H9 (cell line): ENCODE measurements around the gene NOX1. TPM values are rescaled to one million over a fixed set of nuclear protein-coding genes. Genes with fewer than 3 reads are reported as not detected.

Experiments used
- DNase-seq: peaks from one replicate; pipeline ENCODE4 v3.0.0-alpha.2; 2017
- H2AFZ ChIP-seq: one replicate; pipeline ENCODE4 v1.6.1; 2013; ENCODE audit warnings: mild to moderate bottlenecking, low read length, control low read depth, moderate library complexity
- H2AK5ac ChIP-seq: 2 replicates; pipeline ENCODE4 v1.6.1; 2013; ENCODE audit warnings: low read length, control low read depth, mixed read lengths; ENCODE audit not compliant: insufficient read length
- H2BK120ac ChIP-seq: one replicate; pipeline ENCODE4 v1.6.1; 2013; ENCODE audit warnings: low read depth, mild to moderate bottlenecking, low read length, control low read depth, inconsistent platforms; ENCODE audit not compliant: poor library complexity, severe bottlenecking
- H2BK12ac ChIP-seq: 2 replicates; pipeline ENCODE4 v1.6.1; 2013; ENCODE audit warnings: low read length, control low read depth, mixed read lengths, low read depth; ENCODE audit not compliant: insufficient read length
- H2BK15ac ChIP-seq: 2 replicates; pipeline ENCODE4 v1.6.1; 2013; ENCODE audit warnings: low read depth, low read length, control low read depth
- H2BK20ac ChIP-seq: one replicate; pipeline ENCODE4 v1.6.1; 2013; ENCODE audit warnings: low read depth, mild to moderate bottlenecking, low read length, control low read depth, inconsistent platforms; ENCODE audit not compliant: poor library complexity, severe bottlenecking
- H2BK5ac ChIP-seq: 2 replicates; pipeline ENCODE4 v1.6.1; 2013; ENCODE audit warnings: low read length, control low read depth, mixed read lengths; ENCODE audit not compliant: insufficient read length
- H3K14ac ChIP-seq: 2 replicates; pipeline ENCODE4 v1.6.1; 2013; ENCODE audit warnings: low read length, control low read depth; ENCODE audit not compliant: insufficient read depth
- H3K18ac ChIP-seq: 2 replicates; pipeline ENCODE4 v1.6.1; 2013; ENCODE audit warnings: low read depth, mild to moderate bottlenecking, mixed read lengths, low read length, control low read depth; ENCODE audit not compliant: insufficient read length
- H3K23ac ChIP-seq: 2 replicates; pipeline ENCODE4 v1.6.1; 2013; ENCODE audit warnings: low read length, control low read depth, mixed read lengths, low read depth; ENCODE audit not compliant: insufficient read length
- H3K23me2 ChIP-seq: 2 replicates; pipeline ENCODE4 v1.6.1; 2013; ENCODE audit warnings: low read depth, mild to moderate bottlenecking, mixed read lengths, low read length, control low read depth; ENCODE audit not compliant: insufficient read length, poor library complexity, severe bottlenecking
- H3K27ac ChIP-seq: 2 replicates; pipeline ENCODE4 v1.5.1; 2013; ENCODE audit warnings: low read length, control low read depth, mixed read lengths, low read depth; ENCODE audit not compliant: insufficient read length
- H3K27me3 ChIP-seq: 2 replicates; pipeline ENCODE4 v1.6.1; 2013; ENCODE audit warnings: low read length, control low read depth, inconsistent platforms; ENCODE audit not compliant: insufficient read depth
- H3K4ac ChIP-seq: 2 replicates; pipeline ENCODE4 v1.6.1; 2013; ENCODE audit warnings: low read depth, mild to moderate bottlenecking, control low read depth, inconsistent platforms, low read length, moderate library complexity
- H3K4me1 ChIP-seq: 2 replicates; pipeline ENCODE4 v1.6.1; 2013; ENCODE audit warnings: low read length, control low read depth, inconsistent platforms; ENCODE audit not compliant: insufficient read depth
- H3K4me2 ChIP-seq: 2 replicates; pipeline ENCODE4 v1.6.1; 2013; ENCODE audit warnings: low read length, control low read depth, mixed read lengths; ENCODE audit not compliant: insufficient read length, insufficient read depth
- H3K56ac ChIP-seq: 2 replicates; pipeline ENCODE4 v1.6.1; 2013; ENCODE audit warnings: low read depth, mild to moderate bottlenecking, mixed read lengths, low read length, control low read depth; ENCODE audit not compliant: insufficient read length
- H3K79me1 ChIP-seq: 2 replicates; pipeline ENCODE4 v1.6.1; 2013; ENCODE audit warnings: low read depth, mild to moderate bottlenecking, moderate library complexity, low read length, control low read depth, inconsistent platforms; ENCODE audit not compliant: insufficient read depth, poor library complexity, severe bottlenecking
- H3K79me2 ChIP-seq: 2 replicates; pipeline ENCODE4 v1.6.1; 2013; ENCODE audit warnings: low read length, control low read depth, inconsistent platforms; ENCODE audit not compliant: insufficient read depth
- H3K9ac ChIP-seq: 2 replicates; pipeline ENCODE4 v1.6.1; 2013; ENCODE audit warnings: low read length, control low read depth, mixed read lengths; ENCODE audit not compliant: insufficient read length; ENCODE audit errors: extremely low read depth
- H3K9me3 ChIP-seq: one replicate; pipeline ENCODE4 v1.6.1; 2013; ENCODE audit warnings: low read depth, low read length, inconsistent platforms; ENCODE audit not compliant: control insufficient read depth
- H3T11ph ChIP-seq: one replicate; pipeline ENCODE4 v1.6.1; 2013; ENCODE audit warnings: mild to moderate bottlenecking, low read length, control low read depth, inconsistent platforms
- H4K20me1 ChIP-seq: one replicate; pipeline ENCODE4 v1.6.1; 2013; ENCODE audit not compliant: control insufficient read depth, insufficient read length, insufficient read depth
- H4K5ac ChIP-seq: 2 replicates; pipeline ENCODE4 v1.6.1; 2013; ENCODE audit warnings: low read depth, mild to moderate bottlenecking, mixed read lengths, low read length, control low read depth; ENCODE audit not compliant: insufficient read length
- H4K8ac ChIP-seq: replicated peaks from 2 replicates; pipeline ENCODE4 v1.6.1; 2013; ENCODE audit warnings: low read length, control low read depth, mixed read lengths, low read depth; ENCODE audit not compliant: insufficient read length
- H4K91ac ChIP-seq: 2 replicates; pipeline ENCODE4 v1.6.1; 2013; ENCODE audit warnings: low read depth, mild to moderate bottlenecking, moderate library complexity, mixed read lengths, low read length, control low read depth; ENCODE audit not compliant: insufficient read length
- H3K27ac Mint-ChIP-seq, 3 experiments: 2 replicates in 2 of 3; 3 replicates in 1 of 3; pipeline ENCODE4 v1.8.0; 2020 to 2021; ENCODE audit warnings: mixed read lengths in 3 of 3, mild to moderate bottlenecking in 1 of 3, moderate library complexity in 1 of 3
- H3K27me3 Mint-ChIP-seq: 2 replicates; pipeline ENCODE4 v1.8.0; 2021; ENCODE audit warnings: low read depth, mild to moderate bottlenecking, moderate library complexity, mixed read lengths
- H3K36me3 Mint-ChIP-seq, 3 experiments: 2 replicates in 2 of 3; 3 replicates in 1 of 3; pipeline ENCODE4 v1.8.0; 2020 to 2021; ENCODE audit warnings: low read depth in 3 of 3, mixed read lengths in 3 of 3; ENCODE audit not compliant: insufficient read depth in 1 of 3
- H3K4me1 Mint-ChIP-seq, 2 experiments: 2 replicates each; pipeline ENCODE4 v1.8.0; 2020; ENCODE audit warnings: mixed read lengths in 2 of 2
- H3K4me3 Mint-ChIP-seq, 2 experiments: 2 replicates in 1 of 2; 3 replicates in 1 of 2; pipeline ENCODE4 v1.8.0; 2020 to 2021; ENCODE audit warnings: mild to moderate bottlenecking in 2 of 2, mixed read lengths in 2 of 2, moderate library complexity in 1 of 2
- H3K9me3 Mint-ChIP-seq, 2 experiments: 2 replicates in 1 of 2; 3 replicates in 1 of 2; pipeline ENCODE4 v1.8.0; 2020; ENCODE audit warnings: mild to moderate bottlenecking in 2 of 2, mixed read lengths in 2 of 2, moderate library complexity in 1 of 2
- WGBS: extraction: QIAGEN DNeasy Blood & Tissue Kit; methylation state at CpG from one replicate; pipeline ENCODE4 v1.1.7; 2013; ENCODE audit warnings: missing lambda C conversion rate, low lambda C conversion rate, mixed read lengths; ENCODE audit not compliant: insufficient read length; ENCODE audit errors: extremely low coverage; 5-methylcytosine and 5-hydroxymethylcytosine counted together
- total RNA-seq: library from RNA; stranded (reverse); gene quantifications from 2 replicates; pipeline ENCODE4 v1.2.1, GENCODE V29; 2021
- TF ChIP-seq, protein P1 (sequence below): fragments of 200-600 bp; sonication (generic); conservative IDR thresholded peaks from 3 replicates; pipeline ENCODE4 v1.8.0; 2021; ENCODE audit warnings: antibody characterized with exemption, mild to moderate bottlenecking

The NOX1 gene
- total RNA-seq, 1 experiment from 2014 or later, result not detected

GRCh38 chrX:100830143-100830542 is 44.0 kb downstream of the NOX1 start:
- no peak overlapping the region for H4K8ac ChIP-seq
- H3K14ac ChIP-seq, result no peak overlapping the region
- no peak overlapping the region for H4K5ac ChIP-seq
- no peaks in the 10 kb centered on the region for H3K79me1 ChIP-seq
- no peak overlapping the region for H3K18ac ChIP-seq
- no peak overlapping the region for H3K23ac ChIP-seq
- H3K27me3 ChIP-seq, result no peaks in the 10 kb centered on the region
- H3K36me3 Mint-ChIP-seq, result peaks cover 22 to 71% (median 60%) of the 10 kb centered on the region in 3 experiments
- H3K27ac Mint-ChIP-seq, result no peak overlapping the region
- H3K79me2 ChIP-seq, result no peaks in the 10 kb centered on the region
- H2BK12ac ChIP-seq, result no peak overlapping the region
- H3K9ac ChIP-seq, result no peak overlapping the region
- H2AFZ ChIP-seq, result no peak overlapping the region
- H3T11ph ChIP-seq, result no peak overlapping the region
- H3K56ac ChIP-seq, result no peak overlapping the region
- WGBS, result no CpG with 5 or more reads among the region's 5 CpGs
- H2BK20ac ChIP-seq, result no peak overlapping the region
- no peaks in the 10 kb centered on the region for H4K20me1 ChIP-seq
- DNase-seq, result no peak
- H2BK15ac ChIP-seq, result no peak overlapping the region
- H2AK5ac ChIP-seq, result no peak overlapping the region
- no peak overlapping the region for H3K27ac ChIP-seq
- no peak overlapping the region for H4K91ac ChIP-seq
- H3K4me2 ChIP-seq, result no peak overlapping the region
- H3K9me3 Mint-ChIP-seq, result peaks cover 56 to 61% of the 10 kb centered on the region in 2 experiments
- H3K4me1 Mint-ChIP-seq, result no peaks in the 10 kb centered on the region
- no peak overlapping the region for H2BK120ac ChIP-seq
- no peak overlapping the region for H3K4me3 Mint-ChIP-seq
- H3K4ac ChIP-seq, result no peak overlapping the region
- TF ChIP-seq, protein P1, sequence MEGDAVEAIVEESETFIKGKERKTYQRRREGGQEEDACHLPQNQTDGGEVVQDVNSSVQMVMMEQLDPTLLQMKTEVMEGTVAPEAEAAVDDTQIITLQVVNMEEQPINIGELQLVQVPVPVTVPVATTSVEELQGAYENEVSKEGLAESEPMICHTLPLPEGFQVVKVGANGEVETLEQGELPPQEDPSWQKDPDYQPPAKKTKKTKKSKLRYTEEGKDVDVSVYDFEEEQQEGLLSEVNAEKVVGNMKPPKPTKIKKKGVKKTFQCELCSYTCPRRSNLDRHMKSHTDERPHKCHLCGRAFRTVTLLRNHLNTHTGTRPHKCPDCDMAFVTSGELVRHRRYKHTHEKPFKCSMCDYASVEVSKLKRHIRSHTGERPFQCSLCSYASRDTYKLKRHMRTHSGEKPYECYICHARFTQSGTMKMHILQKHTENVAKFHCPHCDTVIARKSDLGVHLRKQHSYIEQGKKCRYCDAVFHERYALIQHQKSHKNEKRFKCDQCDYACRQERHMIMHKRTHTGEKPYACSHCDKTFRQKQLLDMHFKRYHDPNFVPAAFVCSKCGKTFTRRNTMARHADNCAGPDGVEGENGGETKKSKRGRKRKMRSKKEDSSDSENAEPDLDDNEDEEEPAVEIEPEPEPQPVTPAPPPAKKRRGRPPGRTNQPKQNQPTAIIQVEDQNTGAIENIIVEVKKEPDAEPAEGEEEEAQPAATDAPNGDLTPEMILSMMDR, result no peak
- H3K4me1 ChIP-seq, result no peaks in the 10 kb centered on the region
- H3K9me3 ChIP-seq, result peaks cover 34% of the 10 kb centered on the region
- no peaks in the 10 kb centered on the region; the same call in none of the 2 replicates for H3K27me3 Mint-ChIP-seq
- no peak overlapping the region for H2BK5ac ChIP-seq
- H3K23me2 ChIP-seq, result no peaks in the 10 kb centered on the region
